Astrocyte (in vitro differentiated cells and primary cell): ENCODE results near the gene JPH4. TPM values are rescaled to one million over a fixed set of nuclear protein-coding genes. Genes with fewer than 3 reads are reported as not detected.

ENCODE experiments used
- DNase-seq: peaks from one replicate; pipeline ENCODE4 v3.0.0-alpha.2; 2010; ENCODE audit warnings: low read depth
- FAIRE-seq: peaks from 2 replicates; lab custom pipeline; 2011; peaks lifted over from hg19 to GRCh38; lab: Jason Lieb, UNC
- H2AFZ ChIP-seq: 2 replicates; pipeline ENCODE4 v1.6.0; 2012; ENCODE audit warnings: low read depth, low read length, inconsistent platforms
- H3K27ac ChIP-seq: 2 replicates; pipeline ENCODE4 v1.5.1; 2011; ENCODE audit warnings: low read depth, low read length, inconsistent platforms
- H3K27me3 ChIP-seq: 2 replicates; pipeline ENCODE4 v1.6.0; 2011; ENCODE audit warnings: low read length, inconsistent platforms; ENCODE audit not compliant: insufficient read depth
- H3K36me3 ChIP-seq: 2 replicates; pipeline ENCODE4 v1.5.1; 2011; ENCODE audit warnings: low read length, inconsistent platforms; ENCODE audit not compliant: insufficient read depth
- H3K4me1 ChIP-seq: 2 replicates; pipeline ENCODE4 v1.5.1; 2011; ENCODE audit warnings: low read length, inconsistent platforms; ENCODE audit not compliant: insufficient read depth
- H3K4me2 ChIP-seq: 2 replicates; pipeline ENCODE4 v1.6.0; 2012; ENCODE audit warnings: low read length, inconsistent platforms
- H3K4me3 ChIP-seq: 2 replicates; pipeline ENCODE4 v1.5.1; 2011; ENCODE audit warnings: low read depth, mild to moderate bottlenecking, low read length, inconsistent platforms; ENCODE audit not compliant: insufficient read depth
- H3K79me2 ChIP-seq: 2 replicates; pipeline ENCODE4 v1.6.0; 2012; ENCODE audit warnings: mild to moderate bottlenecking, low read length, inconsistent platforms; ENCODE audit not compliant: insufficient read depth
- H3K9ac ChIP-seq: 2 replicates; pipeline ENCODE4 v1.6.0; 2012; ENCODE audit warnings: mild to moderate bottlenecking, low read length, inconsistent platforms
- H3K9me3 ChIP-seq: 2 replicates; pipeline ENCODE4 v1.5.1; 2012; ENCODE audit warnings: low read depth, mild to moderate bottlenecking, low read length, inconsistent platforms; ENCODE audit not compliant: insufficient read depth
- H4K20me1 ChIP-seq: 2 replicates; pipeline ENCODE4 v1.6.0; 2012; ENCODE audit warnings: low read length, inconsistent platforms; ENCODE audit not compliant: insufficient read depth
- H3K27ac Mint-ChIP-seq: one replicate; pipeline ENCODE4 v1.8.0; 2021; ENCODE audit warnings: mild to moderate bottlenecking, mixed read lengths; ENCODE audit not compliant: unreplicated experiment
- H3K27me3 Mint-ChIP-seq: one replicate; pipeline ENCODE4 v1.8.0; 2021; ENCODE audit warnings: low read depth, mixed read lengths; ENCODE audit not compliant: unreplicated experiment
- H3K36me3 Mint-ChIP-seq: one replicate; pipeline ENCODE4 v1.8.0; 2021; ENCODE audit warnings: low read depth, mixed read lengths; ENCODE audit not compliant: unreplicated experiment
- H3K4me1 Mint-ChIP-seq: one replicate; pipeline ENCODE4 v1.8.0; 2021; ENCODE audit warnings: low read depth, mixed read lengths; ENCODE audit not compliant: unreplicated experiment
- H3K4me3 Mint-ChIP-seq: one replicate; pipeline ENCODE4 v1.8.0; 2021; ENCODE audit warnings: mild to moderate bottlenecking, moderate library complexity, mixed read lengths; ENCODE audit not compliant: unreplicated experiment
- H3K9me3 Mint-ChIP-seq: one replicate; pipeline ENCODE4 v1.8.0; 2021; ENCODE audit warnings: mild to moderate bottlenecking, mixed read lengths; ENCODE audit not compliant: unreplicated experiment
- EZH2 ChIP-seq: IDR thresholded peaks from 2 replicates; pipeline ENCODE4 v1.6.1; 2012; ENCODE audit warnings: mild to moderate bottlenecking, low read length, inconsistent platforms; ENCODE audit not compliant: insufficient read depth
- total RNA-seq: library from RNA; stranded (reverse); gene quantifications from 2 replicates; pipeline ENCODE4 v1.2.1, GENCODE V29; 2021
- TF ChIP-seq, protein P1 (sequence below): IDR thresholded peaks from 2 replicates; pipeline ENCODE4 v1.5.1; 2011; ENCODE audit warnings: low read depth, mild to moderate bottlenecking, inconsistent platforms, low read length, moderate library complexity; ENCODE audit not compliant: insufficient read depth

The JPH4 gene
- total RNA-seq, 1 donor from 2014 or later, result 1.1 TPM

DNA sequence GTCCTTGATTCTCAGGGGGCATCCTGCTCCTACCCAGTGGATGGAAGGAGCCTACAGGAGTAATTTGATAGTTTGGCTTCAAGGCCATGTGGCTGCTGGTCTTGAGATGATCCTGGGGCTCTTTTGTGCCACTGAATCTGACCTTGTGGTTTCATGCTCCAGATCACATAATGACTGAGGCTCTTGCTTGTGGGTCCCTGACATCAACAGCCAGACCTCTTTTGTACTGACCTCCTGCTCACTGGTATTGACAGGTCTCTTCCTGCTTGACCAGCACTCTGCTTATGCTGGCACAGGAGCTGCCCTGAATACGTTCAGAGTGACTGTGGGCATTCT, 23.2 kb upstream of the JPH4 start:
- H3K27ac ChIP-seq, result no peak overlapping the region
- H3K4me1 ChIP-seq, result no peaks in the 10 kb centered on the region
- TF ChIP-seq, protein P1, sequence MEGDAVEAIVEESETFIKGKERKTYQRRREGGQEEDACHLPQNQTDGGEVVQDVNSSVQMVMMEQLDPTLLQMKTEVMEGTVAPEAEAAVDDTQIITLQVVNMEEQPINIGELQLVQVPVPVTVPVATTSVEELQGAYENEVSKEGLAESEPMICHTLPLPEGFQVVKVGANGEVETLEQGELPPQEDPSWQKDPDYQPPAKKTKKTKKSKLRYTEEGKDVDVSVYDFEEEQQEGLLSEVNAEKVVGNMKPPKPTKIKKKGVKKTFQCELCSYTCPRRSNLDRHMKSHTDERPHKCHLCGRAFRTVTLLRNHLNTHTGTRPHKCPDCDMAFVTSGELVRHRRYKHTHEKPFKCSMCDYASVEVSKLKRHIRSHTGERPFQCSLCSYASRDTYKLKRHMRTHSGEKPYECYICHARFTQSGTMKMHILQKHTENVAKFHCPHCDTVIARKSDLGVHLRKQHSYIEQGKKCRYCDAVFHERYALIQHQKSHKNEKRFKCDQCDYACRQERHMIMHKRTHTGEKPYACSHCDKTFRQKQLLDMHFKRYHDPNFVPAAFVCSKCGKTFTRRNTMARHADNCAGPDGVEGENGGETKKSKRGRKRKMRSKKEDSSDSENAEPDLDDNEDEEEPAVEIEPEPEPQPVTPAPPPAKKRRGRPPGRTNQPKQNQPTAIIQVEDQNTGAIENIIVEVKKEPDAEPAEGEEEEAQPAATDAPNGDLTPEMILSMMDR, result no peak
- TF ChIP-seq EZH2, result no peak
- H3K9ac ChIP-seq, result no peak overlapping the region
- DNase-seq (no peak), FAIRE-seq (no peak)
- no peak overlapping the region for H3K27ac Mint-ChIP-seq
- H3K27me3 ChIP-seq, result no peaks in the 10 kb centered on the region
- no peak overlapping the region for H3K4me3 ChIP-seq
- no peaks in the 10 kb centered on the region for H4K20me1 ChIP-seq
- no peaks in the 10 kb centered on the region for H3K36me3 Mint-ChIP-seq
- H3K27me3 Mint-ChIP-seq, result peaks cover 3% of the 10 kb centered on the region
- no peaks in the 10 kb centered on the region for H3K79me2 ChIP-seq
- H3K9me3 ChIP-seq, result no peaks in the 10 kb centered on the region
- no peak overlapping the region for H3K4me3 Mint-ChIP-seq
- H2AFZ ChIP-seq, result no peak overlapping the region
- peaks cover 19% of the 10 kb centered on the region for H3K4me1 Mint-ChIP-seq
- peaks cover 5% of the 10 kb centered on the region for H3K9me3 Mint-ChIP-seq
- no peak overlapping the region for H3K4me2 ChIP-seq
- H3K36me3 ChIP-seq, result no peaks in the 10 kb centered on the region

GRCh38 chr14:23601424-23601823, 22.8 kb upstream of the JPH4 start:
- Histone ChIP-seq H3K79me2 (no peaks in the 10 kb centered on the region), H3K9ac (no peak overlapping the region), H3K9me3 (no peaks in the 10 kb centered on the region), H4K20me1 (no peaks in the 10 kb centered on the region), H3K36me3 (no peaks in the 10 kb centered on the region), H3K4me2 (no peak overlapping the region), H3K27ac (no peak overlapping the region), H3K4me3 (no peak overlapping the region), H3K4me1 (no peaks in the 10 kb centered on the region), H3K27me3 (no peaks in the 10 kb centered on the region), H2AFZ (no peak overlapping the region)
- Mint-ChIP-seq H3K36me3 (no peaks in the 10 kb centered on the region), H3K27ac (no peak overlapping the region), H3K27me3 (peaks cover 3% of the 10 kb centered on the region), H3K9me3 (peaks cover 5% of the 10 kb centered on the region), H3K4me3 (no peak overlapping the region), H3K4me1 (peaks cover 18% of the 10 kb centered on the region)
- FAIRE-seq (no peak), DNase-seq (no peak)
- TF ChIP-seq, protein P1, result no peak

- TF ChIP-seq, protein P1, result no peak
- no peak for TF ChIP-seq EZH2
- no peak for FAIRE-seq
- no peak overlapping the region for H3K27ac ChIP-seq
Measured at GRCh38 chr14:23600806-23601205, 22.2 kb upstream of the JPH4 start.

More at GRCh38 chr14:23600806-23601205, 22.2 kb upstream of the JPH4 start:
- H3K9me3 Mint-ChIP-seq, result peaks cover 5% of the 10 kb centered on the region
- Histone ChIP-seq H3K79me2 (no peaks in the 10 kb centered on the region), H2AFZ (no peak overlapping the region), H3K9me3 (no peaks in the 10 kb centered on the region), H3K4me3 (no peak overlapping the region), H3K36me3 (no peaks in the 10 kb centered on the region), H3K27me3 (no peaks in the 10 kb centered on the region), H4K20me1 (no peaks in the 10 kb centered on the region), H3K9ac (no peak overlapping the region), H3K4me1 (no peaks in the 10 kb centered on the region), H3K4me2 (no peak overlapping the region)
- H3K27me3 Mint-ChIP-seq, result peaks cover 3% of the 10 kb centered on the region
- no peak for DNase-seq
- no peak overlapping the region for H3K4me3 Mint-ChIP-seq
- H3K4me1 Mint-ChIP-seq, result peaks cover 12% of the 10 kb centered on the region
- no peak overlapping the region for H3K27ac Mint-ChIP-seq
- H3K36me3 Mint-ChIP-seq, result no peaks in the 10 kb centered on the region
